ENCODE data around the gene ALG8. TPM values are rescaled to one million over a fixed set of nuclear protein-coding genes. Genes with fewer than 3 reads are reported as not detected.

The ALG8 gene
- total and polyA plus RNA-seq, 2 donors: 22.7 to 42.4 TPM

DNA sequence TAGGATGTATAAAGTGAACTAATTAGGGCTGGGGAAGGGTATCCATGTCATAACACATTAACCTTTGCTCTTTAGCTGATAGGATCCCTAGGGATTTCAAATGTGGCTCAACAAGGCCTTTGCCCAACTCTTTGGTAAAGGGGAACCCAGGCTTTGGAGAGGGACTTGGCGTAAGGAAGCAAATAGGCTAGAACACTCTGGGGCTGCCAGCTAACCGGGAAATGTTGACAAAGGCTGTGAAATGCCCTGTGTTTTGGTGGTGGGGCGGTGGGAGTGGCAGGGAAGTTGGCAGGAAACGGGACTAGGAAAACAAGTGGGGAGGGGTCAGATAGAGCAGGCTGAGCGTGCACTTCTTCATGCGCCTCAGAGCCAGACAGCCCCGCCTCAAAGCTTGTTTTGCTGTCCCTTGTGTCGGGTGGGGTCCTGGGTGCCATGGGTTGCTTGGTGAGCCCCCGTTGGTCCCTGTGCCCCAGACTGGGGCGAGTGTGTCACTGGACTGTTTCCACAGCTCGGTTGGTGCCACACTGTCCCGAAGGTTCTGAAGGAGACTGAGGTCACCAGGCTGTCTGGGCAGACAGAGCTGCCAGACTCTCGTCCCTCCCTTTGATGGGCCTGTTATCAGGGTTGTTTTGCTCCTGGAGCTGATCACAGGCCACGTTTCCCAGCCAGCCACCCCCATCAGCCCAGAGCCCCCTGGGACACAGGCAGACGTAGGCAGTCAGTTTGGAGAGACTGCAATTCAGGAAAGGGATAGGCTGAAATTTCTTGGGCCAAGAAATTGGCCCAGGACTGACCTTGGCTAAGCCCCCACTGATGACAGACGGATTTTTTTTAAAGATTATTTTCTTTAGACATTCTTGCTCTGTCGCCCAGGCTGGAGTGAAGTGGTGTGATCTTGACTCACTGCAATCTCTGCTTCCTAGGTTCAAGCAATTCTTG is 29.4 kb upstream of the ALG8 start:
- H3K36me3 ChIP-seq (ENCODE audit: insufficient read depth): no peaks in the 10 kb centered on the region
- H3K4me1 ChIP-seq (ENCODE audit: insufficient read depth): no peaks in the 10 kb centered on the region
- 38% methylated on average over 17 of the region's 17 CpGs for WGBS
- no peak for DNase-seq (ENCODE audit: extremely low spot score)
- no peak overlapping the region for H3K27ac ChIP-seq (ENCODE audit: low read depth)
- no peak overlapping the region for H3K4me3 ChIP-seq (ENCODE audit: low read depth, low read length)

GRCh38 chr11:78166855-78167469 is 27.5 kb upstream of the ALG8 start:
- Histone ChIP-seq H3K4me3 (ENCODE audit: low read depth, low read length) (no peak overlapping the region), H3K4me1 (ENCODE audit: insufficient read depth) (no peaks in the 10 kb centered on the region), H3K36me3 (ENCODE audit: insufficient read depth) (no peaks in the 10 kb centered on the region), H3K27ac (ENCODE audit: low read depth) (no peak overlapping the region)
- no peak for DNase-seq (ENCODE audit: extremely low spot score)
- WGBS: 68% methylated on average over 6 of the region's 6 CpGs

GRCh38 chr11:78164471-78164870 is 25.0 kb upstream of the ALG8 start:
- Histone ChIP-seq H3K4me1 (ENCODE audit: insufficient read depth) (no peaks in the 10 kb centered on the region), H3K27ac (ENCODE audit: low read depth) (no peak overlapping the region), H3K36me3 (ENCODE audit: insufficient read depth) (no peaks in the 10 kb centered on the region), H3K4me3 (ENCODE audit: low read depth, low read length) (no peak overlapping the region)
- WGBS: 97% methylated on average over 2 of the region's 2 CpGs
- no peak for DNase-seq (ENCODE audit: extremely low spot score)

DNA sequence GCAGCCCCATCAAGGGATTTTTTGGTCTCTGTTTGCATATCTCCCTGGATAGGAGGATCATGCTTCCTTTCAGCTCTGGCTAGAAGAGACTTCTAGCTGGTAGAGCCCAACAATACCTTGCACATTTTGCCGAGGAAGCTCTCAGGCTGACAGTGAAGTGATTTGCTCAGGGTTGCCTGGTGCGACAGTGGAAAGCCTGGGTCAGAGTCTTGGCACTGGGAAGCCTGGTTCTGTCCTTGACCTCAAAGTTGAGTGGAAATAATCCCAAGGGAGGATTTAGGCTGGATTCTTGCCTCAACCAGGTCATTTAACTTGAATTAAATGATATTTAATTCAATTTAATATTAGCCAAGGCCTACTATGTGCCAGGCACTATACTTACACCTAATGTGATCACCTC is 24.4 kb upstream of the ALG8 start:
- Histone ChIP-seq H3K4me3 (ENCODE audit: low read depth, low read length) (no peak overlapping the region), H3K36me3 (ENCODE audit: insufficient read depth) (no peaks in the 10 kb centered on the region), H3K27ac (ENCODE audit: low read depth) (no peak overlapping the region), H3K4me1 (ENCODE audit: insufficient read depth) (no peaks in the 10 kb centered on the region)
- no peak for DNase-seq (ENCODE audit: extremely low spot score)
- WGBS: 70% methylated on average over 2 of the region's 2 CpGs

GRCh38 chr11:78161962-78162371 is 22.5 kb upstream of the ALG8 start:
- no peaks in the 10 kb centered on the region for H3K36me3 ChIP-seq (ENCODE audit: insufficient read depth)
- 20% methylated on average over 5 of the region's 5 CpGs for WGBS
- no peak overlapping the region for H3K4me3 ChIP-seq (ENCODE audit: low read depth, low read length)
- H3K4me1 ChIP-seq (ENCODE audit: insufficient read depth): no peaks in the 10 kb centered on the region
- H3K27ac ChIP-seq (ENCODE audit: low read depth): no peak overlapping the region
- no peak for DNase-seq (ENCODE audit: extremely low spot score)

DNA sequence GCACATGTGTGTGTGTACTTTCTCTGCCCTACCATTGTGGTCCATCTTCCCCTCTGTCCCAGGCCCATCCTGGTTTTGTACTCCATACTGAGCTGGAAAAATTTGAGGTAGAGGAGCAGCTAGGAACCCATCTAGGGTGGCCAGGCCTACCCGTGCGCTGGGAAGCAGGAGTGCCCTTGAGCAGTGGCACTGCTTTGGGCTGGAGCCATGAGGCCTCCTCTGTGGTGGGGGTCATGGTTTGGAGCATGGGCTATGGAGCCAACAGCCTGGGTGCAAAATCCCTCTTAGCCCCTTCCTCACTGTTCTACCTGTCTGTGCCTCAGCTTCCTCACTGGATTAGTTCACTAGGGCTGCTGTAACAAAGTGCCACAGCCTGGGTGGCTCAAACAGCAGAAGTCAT is 21.9 kb upstream of the ALG8 start:
- H3K27ac ChIP-seq (ENCODE audit: low read depth): no peak overlapping the region
- 71% methylated on average over 2 of the region's 2 CpGs for WGBS
- no peaks in the 10 kb centered on the region for H3K4me1 ChIP-seq (ENCODE audit: insufficient read depth)

DNA sequence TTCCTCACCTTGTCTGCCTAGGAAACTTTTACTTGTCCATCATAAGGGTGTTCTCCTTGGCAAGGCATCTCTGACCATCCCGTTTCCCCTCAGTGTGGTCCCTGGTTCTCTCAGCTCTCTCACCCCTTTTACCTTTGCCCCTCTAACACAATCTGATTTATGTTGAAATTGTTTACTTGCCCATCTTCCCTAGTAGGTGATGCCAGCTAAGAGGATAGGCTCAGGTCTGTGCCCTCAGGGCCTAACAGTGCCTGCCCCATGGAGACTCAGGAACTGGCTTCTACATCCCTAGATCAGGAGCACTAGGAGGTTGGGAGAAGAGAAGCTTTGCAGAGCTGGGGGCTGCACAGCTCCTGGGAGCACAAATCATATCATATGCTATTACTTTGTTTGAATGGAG is 21.1 kb upstream of the ALG8 start:
- Histone ChIP-seq H3K4me3 (ENCODE audit: low read depth, low read length) (no peak overlapping the region), H3K36me3 (ENCODE audit: insufficient read depth) (no peaks in the 10 kb centered on the region), H3K4me1 (ENCODE audit: insufficient read depth) (no peaks in the 10 kb centered on the region), H3K27ac (ENCODE audit: low read depth) (no peak overlapping the region)
- WGBS: 100% methylated on average over 1 of the region's 1 CpG
- DNase-seq (ENCODE audit: extremely low spot score): no peak

More for the DNA sequence above, 21.9 kb upstream of the ALG8 start:
- Histone ChIP-seq H3K4me3 (ENCODE audit: low read depth, low read length) (no peak overlapping the region), H3K36me3 (ENCODE audit: insufficient read depth) (no peaks in the 10 kb centered on the region)
- DNase-seq (ENCODE audit: extremely low spot score): no peak

GRCh38 chr11:78158987-78159652 is 19.7 kb upstream of the ALG8 start:
- Histone ChIP-seq H3K36me3 (ENCODE audit: insufficient read depth) (no peaks in the 10 kb centered on the region), H3K27ac (ENCODE audit: low read depth) (peak overlapping the region; percentile 48), H3K4me3 (ENCODE audit: low read depth, low read length) (no peak overlapping the region), H3K4me1 (ENCODE audit: insufficient read depth) (no peaks in the 10 kb centered on the region)
- 45% methylated on average over 6 of the region's 6 CpGs for WGBS
- no peak for DNase-seq (ENCODE audit: extremely low spot score)

DNA sequence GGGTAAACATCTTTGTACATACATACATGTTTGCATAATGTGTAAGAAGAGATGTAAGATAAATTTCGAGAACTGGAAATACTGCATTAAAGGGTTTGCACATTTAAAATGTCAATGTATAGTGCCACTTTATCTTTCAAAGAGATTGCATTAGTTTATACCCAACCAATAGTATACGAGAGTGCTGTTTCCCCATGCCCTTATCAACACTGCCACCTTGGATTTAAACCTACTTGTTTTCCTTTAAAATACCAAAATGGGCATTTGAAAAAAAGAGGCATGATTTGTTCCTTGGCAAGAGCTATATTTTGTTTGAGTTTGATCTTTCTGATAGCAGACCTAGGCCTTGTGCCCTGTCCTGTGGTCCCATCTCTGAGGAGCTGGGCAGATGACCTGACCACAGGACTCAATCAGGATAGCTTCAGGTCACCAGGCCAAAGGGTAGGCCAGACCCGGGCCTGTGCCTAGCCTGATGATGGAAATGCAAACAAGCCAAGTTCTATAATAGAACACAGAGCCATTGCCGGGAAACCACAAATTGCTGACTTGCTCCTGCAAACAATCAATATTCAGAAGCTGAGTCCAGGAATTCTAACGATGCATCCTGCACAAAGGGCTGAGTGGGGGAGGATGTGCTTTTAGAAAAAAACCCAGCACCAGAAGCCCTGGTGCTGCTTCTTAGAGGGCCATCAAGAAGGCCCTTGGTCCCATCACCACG is 16.9 kb upstream of the ALG8 start:
- H3K4me1 ChIP-seq (ENCODE audit: insufficient read depth): no peaks in the 10 kb centered on the region
- no peak overlapping the region for H3K27ac ChIP-seq (ENCODE audit: low read depth)
- H3K4me3 ChIP-seq (ENCODE audit: low read depth, low read length): no peak overlapping the region
- H3K36me3 ChIP-seq (ENCODE audit: insufficient read depth): no peaks in the 10 kb centered on the region
- WGBS: 68% methylated on average over 6 of the region's 6 CpGs
- DNase-seq (ENCODE audit: extremely low spot score): no peak

GRCh38 chr11:78151804-78152203 is 12.4 kb upstream of the ALG8 start:
- Histone ChIP-seq H3K27ac (ENCODE audit: low read depth) (no peak overlapping the region), H3K36me3 (ENCODE audit: insufficient read depth) (no peaks in the 10 kb centered on the region), H3K4me3 (ENCODE audit: low read depth, low read length) (no peak overlapping the region), H3K4me1 (ENCODE audit: insufficient read depth) (no peaks in the 10 kb centered on the region)
- DNase-seq (ENCODE audit: extremely low spot score): no peak

GRCh38 chr11:78150754-78151153 is 11.3 kb upstream of the ALG8 start:
- no peak for DNase-seq (ENCODE audit: extremely low spot score)
- no peaks in the 10 kb centered on the region for H3K36me3 ChIP-seq (ENCODE audit: insufficient read depth)
- no peak overlapping the region for H3K4me3 ChIP-seq (ENCODE audit: low read depth, low read length)
- no peaks in the 10 kb centered on the region for H3K4me1 ChIP-seq (ENCODE audit: insufficient read depth)
- no peak overlapping the region for H3K27ac ChIP-seq (ENCODE audit: low read depth)

- DNase-seq (ENCODE audit: extremely low spot score): no peak
- Histone ChIP-seq H3K27ac (ENCODE audit: low read depth) (no peak overlapping the region), H3K4me1 (ENCODE audit: insufficient read depth) (no peaks in the 10 kb centered on the region), H3K4me3 (ENCODE audit: low read depth, low read length) (no peak overlapping the region), H3K36me3 (ENCODE audit: insufficient read depth) (no peaks in the 10 kb centered on the region)
- whole genome bisulfite sequencing: 93% methylated on average over 4 of the region's 4 CpGs
These were observed 10.9 kb upstream of the ALG8 start for GRCh38 chr11:78150346-78150745.

GRCh38 chr11:78149646-78150045 is 10.2 kb upstream of the ALG8 start:
- H3K36me3 ChIP-seq (ENCODE audit: insufficient read depth): no peaks in the 10 kb centered on the region
- no peak for DNase-seq (ENCODE audit: extremely low spot score)
- H3K4me1 ChIP-seq (ENCODE audit: insufficient read depth): no peaks in the 10 kb centered on the region
- no peak overlapping the region for H3K27ac ChIP-seq (ENCODE audit: low read depth)
- whole genome bisulfite sequencing: 9% methylated on average over 1 of the region's 1 CpG
- no peak overlapping the region for H3K4me3 ChIP-seq (ENCODE audit: low read depth, low read length)
